Stimulated activated CD4-positive, alpha-beta T cell treated with anti-CD3 and anti-CD28 coated beads, Interleukin-2, amount 100 ng/mL, for 24 hours (primary cell): Measurements from ENCODE around the gene MTF1.
"Not testable (repeated sequence)": the region's sequence is repeated elsewhere in the genome, so short reads cannot be mapped to it uniquely, and the experiment has no call there.

ENCODE experiments used
- DNase-seq, 2 donors: peaks; one replicate each; pipeline ENCODE4 v3.0.0-alpha.2; 2020

Gene MTF1

DNA sequence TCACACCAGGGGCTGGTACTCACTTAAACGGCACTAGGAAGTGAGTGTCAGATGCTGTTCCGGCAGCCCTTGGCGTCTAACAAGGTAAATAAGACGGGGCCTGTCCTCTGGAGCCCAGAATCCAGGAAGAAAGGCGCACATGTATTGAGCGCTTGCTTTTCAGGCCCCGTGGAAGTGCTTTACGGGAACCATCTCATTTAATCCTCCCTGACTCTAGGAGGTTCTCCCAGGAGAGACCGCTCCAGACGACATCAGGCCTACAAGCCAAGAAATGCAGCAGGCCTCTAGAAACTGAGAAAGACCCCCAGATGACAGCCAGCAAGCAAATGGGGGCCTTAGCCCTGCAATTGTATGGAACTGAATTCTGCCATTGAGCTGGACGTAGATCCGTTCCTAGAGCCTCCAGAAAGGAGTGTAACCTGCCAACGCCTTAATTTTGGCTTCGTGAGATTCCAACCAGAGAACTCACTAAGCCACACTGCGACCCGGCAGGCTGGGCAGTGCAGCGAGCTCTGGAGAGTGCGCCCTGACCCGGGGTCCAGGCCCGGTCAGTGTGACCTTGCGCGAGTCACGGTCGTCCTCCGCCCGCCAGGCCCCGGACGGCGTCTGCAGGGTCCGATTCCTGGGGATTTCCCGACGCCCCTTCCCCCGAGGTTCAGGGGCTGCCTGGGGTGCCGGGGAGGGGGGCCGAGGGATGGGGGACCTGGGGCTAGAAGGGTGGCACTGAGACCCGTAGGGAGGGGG is 66.3 kb downstream of the MTF1 start:
- DNase-seq: no peak

DNA sequence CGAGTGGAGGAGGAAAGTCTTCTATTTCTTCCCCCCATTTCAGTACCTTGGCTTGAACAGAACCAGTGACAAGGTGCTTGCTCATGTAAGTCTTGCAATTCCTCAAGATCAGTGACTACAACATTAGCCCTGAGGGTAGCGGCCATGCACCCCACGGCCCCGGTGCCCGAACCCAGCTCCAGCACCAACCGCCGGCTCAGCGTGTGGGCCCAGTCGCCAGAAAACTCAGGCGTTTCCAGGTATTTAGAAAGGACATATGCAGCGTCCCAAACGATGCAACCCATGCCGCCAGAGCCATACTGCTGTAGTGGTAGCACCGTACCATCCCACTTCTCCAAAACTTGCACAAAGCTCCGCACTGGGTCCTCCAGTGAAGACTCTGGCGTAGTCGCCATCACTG is 76.9 kb downstream of the MTF1 start:
- no peak for DNase-seq

DNA sequence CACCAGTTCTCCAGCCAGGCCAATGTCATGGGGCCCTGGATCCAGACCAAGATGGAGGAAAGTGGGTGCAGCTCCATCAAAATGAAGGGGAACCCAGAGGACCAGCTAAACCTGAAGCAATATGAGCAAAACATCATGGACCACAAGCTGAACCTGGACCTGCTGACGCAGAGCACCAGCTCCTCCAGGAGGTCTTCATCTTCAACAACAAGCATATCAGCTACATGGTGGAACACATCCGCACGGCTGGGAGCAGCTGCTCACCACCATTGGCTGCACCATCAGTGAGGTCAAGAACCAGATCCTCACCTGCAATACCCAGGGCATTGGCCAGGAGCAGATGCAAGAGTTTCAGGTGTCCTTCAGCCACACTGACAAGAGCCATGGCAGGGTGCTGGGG is 80.7 kb downstream of the MTF1 start:
- DNase-seq: no peak

DNA sequence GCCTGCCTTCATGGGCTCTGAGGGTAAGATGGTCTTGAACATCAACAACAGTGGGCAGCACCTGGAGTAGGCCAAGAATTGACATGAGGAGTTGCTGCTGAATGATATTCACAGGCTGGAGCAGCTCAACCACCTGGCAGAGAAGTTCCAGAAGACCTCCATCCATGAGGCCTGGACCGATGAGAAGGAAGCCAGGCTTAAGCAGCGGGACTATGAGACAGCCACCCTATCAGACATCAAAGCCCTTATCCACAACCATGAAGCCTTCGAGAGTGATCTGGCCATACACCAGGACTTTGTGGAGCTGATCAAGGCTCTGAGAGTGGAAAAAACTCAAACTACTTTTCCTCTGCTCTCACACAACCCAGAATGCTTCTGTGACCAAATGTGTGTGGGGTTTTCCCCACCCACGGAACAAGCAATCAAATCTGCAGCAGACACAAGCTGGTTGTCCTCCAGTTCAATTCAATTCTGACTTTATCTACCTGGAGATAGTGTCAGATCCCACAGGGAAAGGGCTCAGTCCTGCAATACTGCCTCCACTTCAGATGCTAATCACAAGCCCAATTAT is 82.4 kb downstream of the MTF1 start:
- peak in 1 of 2 donors; percentile 40 for DNase-seq

DNA sequence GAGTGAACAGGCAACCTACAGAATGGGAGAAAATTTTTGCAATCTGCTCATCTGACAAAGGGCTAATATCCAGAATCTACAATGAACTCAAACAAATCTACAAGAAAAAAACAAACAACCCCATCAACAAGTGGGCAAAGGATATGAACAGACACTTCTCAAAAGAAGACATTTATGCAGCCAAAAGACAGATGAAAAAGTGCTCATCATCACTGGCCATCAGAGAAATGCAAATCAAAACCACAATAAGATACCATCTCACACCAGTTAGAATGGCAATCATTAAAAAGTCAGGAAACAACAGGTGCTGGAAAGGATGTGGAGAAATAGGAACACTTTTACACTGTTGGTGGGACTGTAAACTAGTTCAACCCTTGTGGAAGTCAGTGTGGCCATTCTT is 88.0 kb downstream of the MTF1 start:
- DNase-seq: not testable (repeated sequence)

DNA sequence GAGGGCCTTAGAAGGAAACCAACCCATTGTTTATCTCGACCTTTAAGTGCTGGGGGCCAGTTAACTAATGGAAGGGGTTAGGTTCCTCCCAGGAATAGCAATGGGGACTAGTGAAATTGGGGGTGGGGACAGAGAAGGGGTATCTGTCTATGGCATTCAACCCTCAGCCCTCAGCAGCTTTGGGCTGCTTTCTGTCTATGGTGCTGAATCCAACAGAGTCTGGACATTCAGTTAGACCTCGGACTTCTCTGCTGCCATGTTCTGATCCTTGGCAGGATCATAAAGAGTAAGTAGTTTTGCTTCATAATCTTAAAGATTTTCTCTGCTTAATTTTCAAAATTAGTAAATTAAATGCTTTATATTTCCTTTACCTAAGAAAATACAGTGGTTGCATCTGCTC is 91.9 kb downstream of the MTF1 start:
- DNase-seq: no peak

DNA sequence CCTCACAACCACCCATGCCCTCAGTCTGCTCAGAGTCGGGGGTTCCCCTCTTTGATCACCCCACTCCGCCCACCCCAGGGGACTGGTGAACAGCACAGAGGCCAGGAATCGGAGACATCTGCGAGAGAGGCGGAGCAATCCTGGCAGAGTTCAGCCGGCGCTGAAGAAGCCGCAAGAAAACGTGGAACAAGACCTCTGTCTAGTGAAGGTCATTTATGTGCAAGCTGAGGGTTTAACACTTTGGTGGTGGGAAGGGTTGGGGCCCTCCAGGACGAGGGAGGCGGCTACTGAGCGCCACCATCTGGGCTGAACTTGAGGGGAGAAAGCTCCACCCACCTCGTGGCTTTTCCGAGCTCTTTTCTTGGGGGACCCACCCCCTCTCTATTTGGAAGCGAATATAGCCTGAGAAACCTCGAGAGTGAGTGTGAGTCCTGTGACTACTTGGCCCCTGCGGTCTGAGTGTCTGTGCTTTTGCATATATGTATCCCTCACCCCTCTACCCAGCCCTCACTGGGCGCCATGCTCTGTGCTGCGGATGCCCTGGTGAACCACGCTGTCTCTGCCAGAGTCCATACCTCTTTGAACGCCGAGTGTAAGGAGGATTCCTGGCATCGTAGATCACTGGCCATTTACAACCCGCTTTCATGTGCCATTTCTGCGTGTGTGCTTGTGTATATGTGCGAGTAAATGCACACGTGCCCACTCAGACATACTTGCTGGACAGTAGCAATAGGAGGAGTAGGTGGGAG is 93.3 kb downstream of the MTF1 start:
- DNase-seq: peak; percentile 24 to 38

DNA sequence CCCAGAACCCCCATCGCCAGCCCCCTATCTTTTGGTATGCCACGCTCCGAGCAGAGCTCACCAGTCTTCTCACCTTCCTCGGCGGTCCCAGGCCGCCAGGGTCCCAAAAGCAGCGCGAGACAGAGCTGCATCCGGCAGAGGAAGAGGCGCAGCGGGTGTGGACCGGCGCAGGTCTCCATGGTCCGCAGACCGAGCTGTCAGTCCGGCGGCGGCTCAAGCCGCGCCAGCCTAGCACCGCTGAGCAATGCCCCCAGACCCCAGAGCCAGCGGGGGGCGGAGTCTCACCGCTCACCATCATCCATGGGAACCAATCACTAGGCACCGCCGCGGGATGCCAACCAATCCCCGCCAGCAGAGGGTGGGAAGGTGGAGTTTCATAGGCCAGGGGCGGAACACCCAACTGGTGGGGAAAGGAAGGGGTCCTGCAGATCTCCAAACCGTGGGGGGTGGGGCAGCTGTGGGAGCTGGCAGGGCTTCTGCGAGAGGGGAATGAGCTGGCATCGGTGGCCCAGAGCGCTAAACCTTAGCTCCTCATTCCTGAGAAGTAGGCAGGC is 94.4 kb downstream of the MTF1 start, which contains the start of gene EPHA10:
EPHA10 (minus strand) TSS at position 233 of the 554 bp plus-strand sequence; CDS start at position 179, 54 bp downstream.
- no peak for DNase-seq

DNA sequence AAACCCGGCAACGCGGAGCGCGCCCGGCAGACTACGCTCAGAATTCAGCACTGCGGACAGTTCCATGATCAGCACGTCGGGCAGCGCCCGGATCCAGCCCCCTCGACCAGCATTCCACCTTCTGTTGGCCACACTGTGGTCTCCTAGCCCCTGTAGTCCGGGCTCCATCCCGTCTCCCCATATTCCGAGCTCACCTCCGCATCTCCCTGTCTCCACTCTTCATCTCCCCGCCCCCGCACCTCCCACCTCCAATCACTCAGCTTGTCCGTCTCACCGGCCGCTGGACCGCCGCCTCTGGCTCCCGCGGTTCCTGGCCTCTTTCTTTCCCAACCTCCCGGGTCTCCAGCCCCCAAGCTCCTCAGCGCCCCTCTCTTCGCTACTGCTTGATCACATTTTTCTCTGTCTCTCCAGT is 95.0 kb downstream of the MTF1 start:
- peak; percentile 55 to 63 for DNase-seq

DNA sequence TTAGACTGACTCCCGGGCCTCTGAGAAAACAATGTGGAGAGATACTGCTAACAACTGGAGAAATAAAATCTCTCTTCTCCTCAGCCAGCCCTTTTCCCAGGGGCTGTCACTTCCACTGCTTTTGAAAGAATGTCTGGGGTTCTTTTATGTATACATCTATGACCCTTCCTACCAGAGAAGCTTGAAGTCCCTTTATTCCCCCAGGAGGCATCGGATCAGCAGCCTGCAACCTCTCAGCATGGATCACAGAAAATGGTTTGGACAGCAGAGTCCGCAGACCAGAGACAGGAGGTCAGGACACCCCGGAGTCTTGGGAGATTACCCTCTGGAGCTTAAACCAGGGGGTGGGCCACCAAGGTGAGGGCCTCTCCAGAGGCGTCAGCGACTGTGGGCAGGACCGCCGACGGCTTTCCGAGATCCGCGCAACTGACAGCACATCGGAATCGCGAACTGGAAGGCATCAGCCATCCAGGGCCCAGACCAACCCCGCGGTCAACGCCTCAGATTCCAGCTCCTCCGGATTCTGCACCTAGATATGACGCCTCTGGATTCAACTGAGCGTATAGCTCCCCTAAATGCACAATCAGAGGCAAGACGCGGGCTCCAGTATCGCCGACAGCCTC is 95.5 kb downstream of the MTF1 start:
- no peak for DNase-seq

DNA sequence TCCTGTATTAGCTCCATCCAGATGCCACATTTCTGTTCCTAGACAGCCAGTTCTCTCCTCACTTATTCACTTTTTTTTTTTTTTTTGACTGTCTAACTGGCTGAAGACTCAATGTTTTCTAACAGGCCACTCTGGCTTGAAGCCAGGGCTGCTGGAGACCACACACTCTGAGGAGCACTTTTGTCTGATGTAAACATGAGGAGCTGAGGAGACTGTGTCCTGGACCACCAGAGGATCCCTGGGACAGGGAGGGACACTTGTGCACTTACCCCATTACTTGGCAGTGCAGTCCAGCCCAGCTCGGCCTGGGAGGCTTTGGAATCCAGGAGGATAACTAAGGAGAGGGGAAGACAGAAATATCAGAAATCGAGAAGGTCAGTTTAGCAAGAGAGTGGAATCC is 96.9 kb downstream of the MTF1 start:
- DNase-seq: no peak

DNA sequence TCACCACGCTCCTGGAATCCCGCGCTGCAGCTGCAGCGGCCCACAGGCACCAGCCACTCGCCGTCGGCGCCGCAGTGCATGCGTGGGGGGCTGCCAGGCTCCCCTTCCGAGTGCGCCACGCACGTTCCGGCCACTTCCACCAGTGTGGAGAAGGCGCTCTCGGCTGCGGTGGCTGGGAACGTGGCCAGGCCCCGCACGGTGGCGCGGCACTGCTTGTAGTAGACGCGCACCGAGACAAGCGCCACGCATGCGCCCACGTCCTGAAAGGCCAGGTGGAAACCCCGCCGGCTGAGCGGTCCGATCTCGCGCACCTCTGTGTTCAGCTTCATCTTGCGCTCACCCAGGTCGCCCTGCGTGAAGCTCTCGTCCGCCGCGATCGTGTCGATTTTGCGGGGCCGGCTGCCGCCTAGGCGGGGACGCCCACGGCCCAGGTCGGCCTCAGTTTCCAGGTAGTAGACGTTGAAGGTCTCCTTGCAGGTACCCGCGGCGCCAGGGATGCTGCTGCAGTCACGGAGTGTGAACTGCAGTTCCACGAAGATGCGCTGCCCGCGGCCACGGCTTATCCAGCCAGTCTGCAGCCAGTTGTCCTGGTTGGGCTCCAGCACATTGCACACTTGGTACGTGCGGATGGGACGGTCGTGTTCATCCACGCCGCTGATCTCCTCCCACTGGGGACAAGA is 97.8 kb downstream of the MTF1 start:
- DNase-seq: no peak
